ENCODE data around the gene ARL3.

ARL3 gene

GRCh38 chr10:102732661-102733060, 18.5 kb upstream of the ARL3 start:
- Histone ChIP-seq H3K27me3 (ENCODE audit: control insufficient read depth, insufficient read depth, low read length) (no peaks in the 10 kb centered on the region), H3K4me3 (ENCODE audit: low read depth, low read length) (no peak overlapping the region), H3K4me1 (ENCODE audit: control insufficient read depth, insufficient read depth, low read length) (peaks cover 12% of the 10 kb centered on the region; the same call in 1 of the 2 replicates), H3K9ac (ENCODE audit: low read length) (no peak overlapping the region), H3K27ac (ENCODE audit: low read depth, low read length) (no peak overlapping the region), H3K36me3 (ENCODE audit: control insufficient read depth, insufficient read depth, low read length) (peaks cover 70% of the 10 kb centered on the region), H3K9me3 (ENCODE audit: control insufficient read depth, insufficient read depth, low read depth, low read length) (no peaks in the 10 kb centered on the region)

DNA sequence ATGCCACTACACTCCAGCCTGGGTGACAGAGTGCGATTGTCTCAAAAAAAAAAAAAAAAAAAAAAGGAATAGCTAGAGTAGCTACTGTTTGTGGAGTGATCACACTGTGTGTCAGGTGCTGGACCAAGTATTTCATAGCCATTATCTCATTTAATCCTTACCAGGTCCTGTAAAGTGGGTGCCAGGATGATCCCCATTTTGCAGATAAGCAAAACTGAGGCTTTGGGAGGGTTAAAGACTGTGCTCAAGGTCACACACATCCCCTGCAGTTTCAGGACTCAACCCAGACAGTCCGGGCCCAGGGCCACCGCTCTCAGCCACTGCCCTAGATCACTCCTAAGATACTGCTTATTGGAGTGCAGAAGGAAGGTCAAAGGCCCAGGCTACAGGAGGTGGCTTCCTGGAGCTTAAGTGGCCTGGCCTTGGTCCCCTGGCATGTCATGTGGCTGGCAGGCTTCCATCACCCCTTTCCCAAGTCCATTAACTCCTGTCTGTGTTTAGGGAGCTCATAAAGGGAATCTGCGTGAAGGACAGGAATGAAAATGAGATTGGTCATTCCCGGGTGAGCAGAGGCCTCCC, 17.1 kb upstream of the ARL3 start:
- Histone ChIP-seq H3K27ac (ENCODE audit: low read depth, low read length) (no peak overlapping the region), H3K4me1 (ENCODE audit: control insufficient read depth, insufficient read depth, low read length) (peaks cover 12% of the 10 kb centered on the region; the same call in 1 of the 2 replicates), H3K27me3 (ENCODE audit: control insufficient read depth, insufficient read depth, low read length) (no peaks in the 10 kb centered on the region), H3K4me3 (ENCODE audit: low read depth, low read length) (no peak overlapping the region), H3K9ac (ENCODE audit: low read length) (no peak overlapping the region), H3K36me3 (ENCODE audit: control insufficient read depth, insufficient read depth, low read length) (peaks cover 77% of the 10 kb centered on the region), H3K9me3 (ENCODE audit: control insufficient read depth, insufficient read depth, low read depth, low read length) (no peaks in the 10 kb centered on the region)

DNA sequence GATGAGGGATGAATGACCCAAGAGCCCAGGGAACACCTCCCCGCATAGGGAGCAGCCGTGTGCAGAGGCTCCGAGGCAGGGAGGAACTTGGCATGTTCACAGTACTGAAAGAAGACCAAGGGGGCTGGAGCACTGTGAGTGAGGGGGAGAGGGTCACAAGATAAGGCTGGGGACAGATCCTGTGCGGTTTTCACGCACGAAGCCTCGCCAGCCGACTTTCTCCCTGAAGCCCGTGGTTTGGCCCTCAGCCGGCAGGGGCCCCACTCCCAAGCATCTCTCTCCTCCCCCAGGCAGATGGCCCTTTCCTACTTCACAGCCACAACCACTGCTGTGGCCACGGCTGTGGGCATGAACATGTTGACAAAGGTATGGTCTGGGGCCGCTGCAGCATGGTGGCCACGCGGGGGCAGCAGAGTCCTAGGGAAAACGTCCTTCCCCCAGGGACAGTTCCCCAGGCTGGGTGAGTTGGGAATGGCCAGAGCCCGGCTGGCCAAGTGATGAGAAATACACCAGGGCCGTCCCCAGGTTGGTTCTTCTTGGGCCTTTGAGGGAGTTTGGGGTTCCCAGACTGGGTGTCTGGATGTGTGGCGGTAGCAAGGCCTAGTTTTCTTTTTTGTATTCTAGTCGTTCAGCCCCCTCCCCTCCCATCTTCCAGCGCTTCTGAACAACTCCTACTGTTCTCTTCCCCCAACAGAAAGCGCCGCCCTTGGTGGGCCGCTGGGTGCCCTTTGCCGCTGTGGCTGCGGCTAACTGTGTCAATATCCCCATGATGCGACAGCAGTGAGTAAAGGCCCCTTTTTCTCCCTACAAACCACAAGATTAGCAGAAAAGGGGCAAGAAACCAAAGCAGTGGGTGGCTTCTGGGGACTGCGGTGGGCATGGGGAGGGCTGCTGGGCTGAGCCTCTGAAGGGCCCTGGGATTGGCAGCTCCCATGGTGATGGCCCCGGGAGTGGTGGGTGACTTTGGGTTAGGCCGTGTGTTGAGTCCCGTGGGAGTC, 15.1 kb upstream of the ARL3 start:
- Histone ChIP-seq H3K27ac (ENCODE audit: low read depth, low read length) (no peak overlapping the region), H3K36me3 (ENCODE audit: control insufficient read depth, insufficient read depth, low read length) (peaks cover 73% of the 10 kb centered on the region)

DNA sequence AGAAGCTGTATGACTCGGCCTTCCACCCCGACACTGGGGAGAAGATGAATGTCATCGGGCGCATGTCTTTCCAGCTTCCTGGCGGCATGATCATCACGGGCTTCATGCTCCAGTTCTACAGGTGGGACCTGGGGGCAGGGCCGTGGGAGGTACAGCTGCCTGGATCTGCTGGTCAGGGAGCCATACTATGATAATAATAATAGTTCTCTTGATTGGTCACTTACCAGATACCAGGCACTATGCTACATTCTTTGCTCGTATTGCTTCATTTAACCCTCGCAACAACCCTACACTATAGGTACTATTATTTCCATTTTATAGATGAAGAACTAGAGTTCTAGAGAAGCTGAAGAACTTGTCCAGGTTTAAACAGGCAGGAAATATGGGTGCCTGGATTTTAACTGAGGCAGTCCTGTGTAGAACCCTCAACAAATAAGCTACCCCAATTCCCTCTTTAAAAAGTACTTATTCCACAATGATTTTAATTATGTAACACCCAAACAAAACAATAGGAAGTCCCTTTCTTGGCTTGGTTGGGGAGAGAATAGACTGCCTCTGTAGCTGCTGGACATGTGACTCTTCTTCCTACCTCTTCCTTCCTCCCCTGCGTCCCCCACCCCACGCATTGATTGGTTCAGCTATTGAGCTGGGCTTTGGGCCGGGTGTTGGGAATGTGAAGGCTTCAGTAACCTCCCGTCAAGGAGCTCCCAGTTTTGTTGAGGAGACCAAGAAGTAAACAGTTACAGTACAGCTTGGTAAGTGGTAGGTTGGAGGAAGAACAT, 13.0 kb upstream of the ARL3 start:
- Histone ChIP-seq H3K27me3 (ENCODE audit: control insufficient read depth, insufficient read depth, low read length) (no peaks in the 10 kb centered on the region), H3K9ac (ENCODE audit: low read length) (no peak overlapping the region), H3K27ac (ENCODE audit: low read depth, low read length) (no peak overlapping the region)

More for the DNA sequence above, 15.1 kb upstream of the ARL3 start:
- no peaks in the 10 kb centered on the region for H3K9me3 ChIP-seq (ENCODE audit: control insufficient read depth, insufficient read depth, low read depth, low read length)
- peaks cover under 1% of the 10 kb centered on the region; the same call in 1 of the 2 replicates for H3K4me1 ChIP-seq (ENCODE audit: control insufficient read depth, insufficient read depth, low read length)
- H3K4me3 ChIP-seq (ENCODE audit: low read depth, low read length) = no peak overlapping the region
- H3K27me3 ChIP-seq (ENCODE audit: control insufficient read depth, insufficient read depth, low read length) = no peaks in the 10 kb centered on the region
- H3K9ac ChIP-seq (ENCODE audit: low read length) = no peak overlapping the region

GRCh38 chr10:102726274-102726673, 12.1 kb upstream of the ARL3 start:
- no peak overlapping the region for H3K9ac ChIP-seq (ENCODE audit: low read length)
- no peaks in the 10 kb centered on the region for H3K9me3 ChIP-seq (ENCODE audit: control insufficient read depth, insufficient read depth, low read depth, low read length)
- H3K27me3 ChIP-seq (ENCODE audit: control insufficient read depth, insufficient read depth, low read length) = no peaks in the 10 kb centered on the region
- no peaks in the 10 kb centered on the region for H3K4me1 ChIP-seq (ENCODE audit: control insufficient read depth, insufficient read depth, low read length)
- H3K4me3 ChIP-seq (ENCODE audit: low read depth, low read length) = no peak overlapping the region
- H3K36me3 ChIP-seq (ENCODE audit: control insufficient read depth, insufficient read depth, low read length) = peaks cover 58% of the 10 kb centered on the region
- no peak overlapping the region for H3K27ac ChIP-seq (ENCODE audit: low read depth, low read length)

More for the DNA sequence above, 13.0 kb upstream of the ARL3 start:
- no peaks in the 10 kb centered on the region for H3K9me3 ChIP-seq (ENCODE audit: control insufficient read depth, insufficient read depth, low read depth, low read length)
- peaks cover 62% of the 10 kb centered on the region for H3K36me3 ChIP-seq (ENCODE audit: control insufficient read depth, insufficient read depth, low read length)
- H3K4me3 ChIP-seq (ENCODE audit: low read depth, low read length) = no peak overlapping the region
- H3K4me1 ChIP-seq (ENCODE audit: control insufficient read depth, insufficient read depth, low read length) = no peaks in the 10 kb centered on the region

GRCh38 chr10:102723989-102724388, 9.8 kb upstream of the ARL3 start:
- no peaks in the 10 kb centered on the region for H3K9me3 ChIP-seq (ENCODE audit: control insufficient read depth, insufficient read depth, low read depth, low read length)
- no peaks in the 10 kb centered on the region for H3K27me3 ChIP-seq (ENCODE audit: control insufficient read depth, insufficient read depth, low read length)
- H3K27ac ChIP-seq (ENCODE audit: low read depth, low read length) = no peak overlapping the region
- H3K9ac ChIP-seq (ENCODE audit: low read length) = no peak overlapping the region
- peaks cover 44% of the 10 kb centered on the region for H3K36me3 ChIP-seq (ENCODE audit: control insufficient read depth, insufficient read depth, low read length)
- no peak overlapping the region for H3K4me3 ChIP-seq (ENCODE audit: low read depth, low read length)
- no peaks in the 10 kb centered on the region for H3K4me1 ChIP-seq (ENCODE audit: control insufficient read depth, insufficient read depth, low read length)

- Histone ChIP-seq H3K4me1 (ENCODE audit: control insufficient read depth, insufficient read depth, low read length) (peaks cover 18% of the 10 kb centered on the region; the same call in 1 of the 2 replicates), H3K27me3 (ENCODE audit: control insufficient read depth, insufficient read depth, low read length) (no peaks in the 10 kb centered on the region), H3K27ac (ENCODE audit: low read depth, low read length) (no peak overlapping the region), H3K4me3 (ENCODE audit: low read depth, low read length) (no peak overlapping the region), H3K36me3 (ENCODE audit: control insufficient read depth, insufficient read depth, low read length) (peaks cover 32% of the 10 kb centered on the region), H3K9me3 (ENCODE audit: control insufficient read depth, insufficient read depth, low read depth, low read length) (no peaks in the 10 kb centered on the region), H3K9ac (ENCODE audit: low read length) (no peak overlapping the region)
Observed at GRCh38 chr10:102721954-102722353, 7.8 kb upstream of the ARL3 start.

DNA sequence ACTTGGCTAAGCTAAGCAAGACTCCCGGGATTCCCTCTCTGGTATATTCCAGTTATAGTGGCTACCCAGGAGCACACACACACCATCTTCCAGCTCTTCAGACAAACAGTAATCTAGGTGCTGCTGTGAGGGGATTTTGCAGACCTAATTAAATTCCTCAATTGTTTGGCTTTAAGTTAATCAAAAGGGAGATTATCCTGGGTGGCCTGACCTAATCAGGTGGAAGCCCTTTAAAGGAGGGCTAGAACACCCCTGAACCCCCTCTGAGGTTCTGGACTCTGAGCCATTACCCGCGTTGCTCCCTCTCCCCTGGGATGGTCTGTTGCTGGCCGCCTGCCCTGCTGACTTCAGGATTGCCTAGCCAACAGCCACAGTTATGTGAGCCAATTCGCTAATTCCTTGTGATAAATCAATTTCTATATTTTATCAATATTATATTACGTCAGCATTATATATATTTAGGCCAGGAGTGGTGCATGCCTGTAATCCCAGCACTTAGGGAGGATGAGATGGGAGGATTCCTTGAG, 6.6 kb upstream of the ARL3 start:
- peaks cover 21% of the 10 kb centered on the region; the same call in 1 of the 2 replicates for H3K4me1 ChIP-seq (ENCODE audit: control insufficient read depth, insufficient read depth, low read length)
- H3K27ac ChIP-seq (ENCODE audit: low read depth, low read length) = peak overlapping the region; percentile 61; the same call in 1 of the 2 replicates
- no peak overlapping the region for H3K4me3 ChIP-seq (ENCODE audit: low read depth, low read length)
- H3K9me3 ChIP-seq (ENCODE audit: control insufficient read depth, insufficient read depth, low read depth, low read length) = no peaks in the 10 kb centered on the region
- H3K9ac ChIP-seq (ENCODE audit: low read length) = no peak overlapping the region
- H3K27me3 ChIP-seq (ENCODE audit: control insufficient read depth, insufficient read depth, low read length) = no peaks in the 10 kb centered on the region
- peaks cover 23% of the 10 kb centered on the region for H3K36me3 ChIP-seq (ENCODE audit: control insufficient read depth, insufficient read depth, low read length)

DNA sequence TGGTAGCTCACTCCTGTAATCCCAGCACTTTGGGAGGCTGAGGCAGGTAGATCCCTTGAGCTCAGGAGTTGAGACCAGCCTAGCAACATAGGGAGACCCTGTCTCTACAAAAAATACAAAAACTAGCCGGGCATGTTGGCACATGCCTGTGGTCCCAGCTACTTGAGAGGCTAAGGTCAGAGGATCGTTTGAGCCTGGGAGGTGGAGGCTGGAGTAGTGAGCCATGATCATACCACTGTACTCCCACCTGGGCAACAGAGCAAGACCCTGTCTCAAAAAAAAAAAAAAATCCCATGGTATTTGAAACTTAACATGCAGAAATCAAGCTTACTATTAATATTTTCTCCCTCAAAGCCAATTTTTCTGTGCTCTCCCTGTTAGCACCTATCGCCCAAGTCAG, 6.1 kb upstream of the ARL3 start:
- Histone ChIP-seq H3K27ac (ENCODE audit: low read depth, low read length) (peak overlapping the region; percentile 61; the same call in 1 of the 2 replicates), H3K4me1 (ENCODE audit: control insufficient read depth, insufficient read depth, low read length) (peaks cover 25% of the 10 kb centered on the region; the same call in 1 of the 2 replicates), H3K27me3 (ENCODE audit: control insufficient read depth, insufficient read depth, low read length) (no peaks in the 10 kb centered on the region)

DNA sequence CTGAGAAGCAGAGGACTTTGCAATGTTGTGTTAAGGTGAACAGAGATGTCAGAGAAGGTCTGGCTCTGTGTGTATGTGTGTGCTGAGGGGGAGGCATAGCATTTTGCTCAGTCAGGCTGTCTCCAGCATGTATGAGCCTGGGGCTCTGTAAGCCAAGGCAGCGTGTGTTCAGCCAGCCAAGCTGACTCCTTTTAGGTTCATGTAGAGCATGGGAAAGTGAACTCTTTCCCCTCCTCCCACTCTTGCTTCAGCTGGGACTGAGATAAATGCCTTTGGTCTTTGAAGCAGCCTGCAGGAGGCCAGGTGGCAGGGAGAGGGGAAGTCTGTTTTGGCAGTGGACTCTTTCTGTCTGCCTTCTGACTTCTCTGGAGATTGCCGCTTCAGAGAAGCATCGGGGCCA, 4.0 kb upstream of the ARL3 start:
- Histone ChIP-seq H3K9me3 (ENCODE audit: control insufficient read depth, insufficient read depth, low read depth, low read length) (no peaks in the 10 kb centered on the region), H3K4me1 (ENCODE audit: control insufficient read depth, insufficient read depth, low read length) (peaks cover 27% of the 10 kb centered on the region; the same call in 1 of the 2 replicates), H3K27ac (ENCODE audit: low read depth, low read length) (peak overlapping the region; percentile 47; the same call in 1 of the 2 replicates), H3K36me3 (ENCODE audit: control insufficient read depth, insufficient read depth, low read length) (peaks cover 11% of the 10 kb centered on the region; the same call in 1 of the 2 replicates), H3K4me3 (ENCODE audit: low read depth, low read length) (peak overlapping the region; percentile 36; the same call in 1 of the 2 replicates), H3K27me3 (ENCODE audit: control insufficient read depth, insufficient read depth, low read length) (no peaks in the 10 kb centered on the region), H3K9ac (ENCODE audit: low read length) (peak overlapping the region; percentile 29)

More for the DNA sequence above, 6.1 kb upstream of the ARL3 start:
- peaks cover 23% of the 10 kb centered on the region for H3K36me3 ChIP-seq (ENCODE audit: control insufficient read depth, insufficient read depth, low read length)
- no peak overlapping the region for H3K9ac ChIP-seq (ENCODE audit: low read length)
- H3K9me3 ChIP-seq (ENCODE audit: control insufficient read depth, insufficient read depth, low read depth, low read length) = no peaks in the 10 kb centered on the region
- H3K4me3 ChIP-seq (ENCODE audit: low read depth, low read length) = no peak overlapping the region

Measured in HUES6 (cell line).